Keratinocyte (primary cell): ENCODE results near the gene KLK3. TPM values are rescaled to one million over a fixed set of nuclear protein-coding genes. Genes with fewer than 3 reads are reported as not detected.

Experiments
- DNase-seq: peaks from one replicate; pipeline ENCODE4 v3.0.0-alpha.2; 2011; ENCODE audit warnings: low read depth, missing footprints, low spot score
- FAIRE-seq: peaks from 2 replicates; lab custom pipeline; 2011; peaks lifted over from hg19 to GRCh38; lab: Jason Lieb, UNC
- H2AFZ ChIP-seq: 2 replicates; pipeline ENCODE4 v1.6.0; 2012; ENCODE audit warnings: low read length, control low read depth, inconsistent platforms; ENCODE audit not compliant: control insufficient read depth
- H3K27ac ChIP-seq: 2 replicates; pipeline ENCODE4 v1.5.1; 2011; ENCODE audit warnings: low read length; ENCODE audit not compliant: control insufficient read depth, insufficient read depth
- H3K27me3 ChIP-seq: 3 replicates; pipeline ENCODE4 v1.6.0; 2011; ENCODE audit warnings: low read length; ENCODE audit not compliant: control insufficient read depth, insufficient read depth; ENCODE audit errors: extremely low read depth
- H3K36me3 ChIP-seq, 2 experiments: 2 replicates in 1 of 2; 3 replicates in 1 of 2; pipeline ENCODE4 v1.5.1; 2011; ENCODE audit warnings: low read length in 2 of 2, mild to moderate bottlenecking in 1 of 2; ENCODE audit not compliant: control insufficient read depth in 2 of 2, insufficient read depth in 2 of 2; ENCODE audit errors: extremely low read depth in 1 of 2
- H3K4me1 ChIP-seq: 3 replicates; pipeline ENCODE4 v1.5.1; 2011; ENCODE audit warnings: low read length; ENCODE audit not compliant: control insufficient read depth, insufficient read depth; ENCODE audit errors: extremely low read depth
- H3K4me2 ChIP-seq: 3 replicates; pipeline ENCODE4 v1.6.0; 2011; ENCODE audit warnings: low read depth, low read length; ENCODE audit not compliant: control insufficient read depth, insufficient read depth; ENCODE audit errors: extremely low read depth
- H3K4me3 ChIP-seq, 3 experiments: fragments of 200-600 bp in 1 of 3; sonication (generic) in 1 of 3; 2 replicates in 2 of 3; 3 replicates in 1 of 3; pipeline ENCODE4 v1.5.1; 2011 to 2016; ENCODE audit warnings: low read length in 3 of 3, mild to moderate bottlenecking in 3 of 3, control low read depth in 2 of 3, inconsistent platforms in 1 of 3, low read depth in 1 of 3, mixed read lengths in 1 of 3, mixed run types in 1 of 3, moderate library complexity in 1 of 3; ENCODE audit not compliant: control insufficient read depth in 2 of 3, insufficient read depth in 2 of 3; ENCODE audit errors: extremely low read depth in 1 of 3
- H3K79me2 ChIP-seq: 2 replicates; pipeline ENCODE4 v1.6.0; 2012; ENCODE audit warnings: low read length; ENCODE audit not compliant: control insufficient read depth, insufficient read depth
- H3K9ac ChIP-seq: 3 replicates; pipeline ENCODE4 v1.6.0; 2011; ENCODE audit warnings: low read length; ENCODE audit not compliant: control insufficient read depth, insufficient read depth; ENCODE audit errors: extremely low read depth
- H3K9me1 ChIP-seq: 3 replicates; pipeline ENCODE4 v1.6.0; 2011; ENCODE audit warnings: low read length; ENCODE audit not compliant: control insufficient read depth, insufficient read depth; ENCODE audit errors: extremely low read depth
- H3K9me3 ChIP-seq: 2 replicates; pipeline ENCODE4 v1.5.1; 2012; ENCODE audit warnings: low read depth, low read length; ENCODE audit not compliant: control insufficient read depth
- H4K20me1 ChIP-seq: 3 replicates; pipeline ENCODE4 v1.6.0; 2011; ENCODE audit warnings: low read length; ENCODE audit not compliant: control insufficient read depth, insufficient read depth; ENCODE audit errors: extremely low read depth
- EZH2 ChIP-seq: IDR thresholded peaks from one replicate; pipeline ENCODE4 v1.6.1; 2012; ENCODE audit warnings: inconsistent platforms, mild to moderate bottlenecking, low read length, moderate library complexity
- dilution Hi-C: fragments of 300-500 bp; cut with MboI; formaldehyde crosslinking; loops from one replicate; pipeline ENCODE4 v1.7.0; 2020; ENCODE audit warnings: low sequenced_read_pairs; ENCODE audit not compliant: extremely low pct_ligation_motif_present
- polyA plus RNA-seq, 5 experiments: library from polyadenylated mRNA; depleted of rRNA in 3 of 5; stranded (reverse) in 3 of 5; stranded (forward) in 1 of 5; unstranded in 1 of 5; fragments of >200 nt; gene quantifications; 1 replicate in 1 of 5; 2 replicates in 3 of 5; 3 replicates in 1 of 5; pipeline versions ENCODE4 v1.2.1 to v1.2.3, GENCODE V29; 2011 to 2012; ENCODE audit warnings: missing spikeins in 2 of 5, low read depth in 1 of 5, low replicate concordance in 1 of 5
- TF ChIP-seq, protein P1 (sequence below), 3 experiments: IDR thresholded peaks in 1 of 3; conservative IDR thresholded peaks in 1 of 3; optimal IDR thresholded peaks in 1 of 3; 2 replicates in 2 of 3; 3 replicates in 1 of 3; pipeline versions ENCODE3 to v1.5.1; 2011; ENCODE audit warnings: low read length in 3 of 3, mild to moderate bottlenecking in 3 of 3, moderate library complexity in 2 of 3, control low read depth in 1 of 3, inconsistent platforms in 1 of 3; ENCODE audit not compliant: insufficient read depth in 2 of 3; ENCODE audit errors: extremely low read depth in 1 of 3

KLK3 gene
- polyA plus RNA-seq, 1 donor (not counting 4 experiments of a cell fraction or from before 2014, with no cell fraction given): not detected

DNA sequence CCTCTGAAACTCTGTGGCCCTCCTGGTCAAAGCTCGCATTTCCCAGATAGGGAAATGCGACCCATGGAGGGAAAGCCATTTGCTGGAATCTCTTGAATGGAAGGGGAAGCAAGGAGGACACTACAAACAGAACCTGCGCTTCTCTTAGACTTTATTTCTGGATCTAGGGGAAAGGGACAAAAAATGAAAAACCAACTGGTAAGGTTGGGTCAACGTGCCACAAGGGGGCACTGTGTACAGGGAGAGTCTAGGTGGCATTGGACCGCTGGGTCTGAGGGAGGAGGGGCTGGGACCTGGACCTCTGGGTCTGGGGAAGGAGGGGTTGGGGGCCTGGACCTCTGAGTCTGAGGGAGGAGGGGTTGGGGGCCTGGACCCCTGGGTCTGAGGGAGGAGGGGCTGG is 51.5 kb downstream of the KLK3 start:
- Histone ChIP-seq H3K4me1 (no peaks in the 10 kb centered on the region), H3K4me2 (no peak overlapping the region), H3K27ac (no peak overlapping the region), H3K27me3 (peaks cover 36% of the 10 kb centered on the region), H2AFZ (no peak overlapping the region), H3K4me3 (no peak overlapping the region), H3K9me1 (no peaks in the 10 kb centered on the region), H3K36me3 (no peaks in the 10 kb centered on the region), H4K20me1 (no peaks in the 10 kb centered on the region), H3K9me3 (no peaks in the 10 kb centered on the region), H3K9ac (no peak overlapping the region), H3K79me2 (no peaks in the 10 kb centered on the region)
- FAIRE-seq (peak; percentile 69), DNase-seq (no peak)
- TF ChIP-seq, protein P1, sequence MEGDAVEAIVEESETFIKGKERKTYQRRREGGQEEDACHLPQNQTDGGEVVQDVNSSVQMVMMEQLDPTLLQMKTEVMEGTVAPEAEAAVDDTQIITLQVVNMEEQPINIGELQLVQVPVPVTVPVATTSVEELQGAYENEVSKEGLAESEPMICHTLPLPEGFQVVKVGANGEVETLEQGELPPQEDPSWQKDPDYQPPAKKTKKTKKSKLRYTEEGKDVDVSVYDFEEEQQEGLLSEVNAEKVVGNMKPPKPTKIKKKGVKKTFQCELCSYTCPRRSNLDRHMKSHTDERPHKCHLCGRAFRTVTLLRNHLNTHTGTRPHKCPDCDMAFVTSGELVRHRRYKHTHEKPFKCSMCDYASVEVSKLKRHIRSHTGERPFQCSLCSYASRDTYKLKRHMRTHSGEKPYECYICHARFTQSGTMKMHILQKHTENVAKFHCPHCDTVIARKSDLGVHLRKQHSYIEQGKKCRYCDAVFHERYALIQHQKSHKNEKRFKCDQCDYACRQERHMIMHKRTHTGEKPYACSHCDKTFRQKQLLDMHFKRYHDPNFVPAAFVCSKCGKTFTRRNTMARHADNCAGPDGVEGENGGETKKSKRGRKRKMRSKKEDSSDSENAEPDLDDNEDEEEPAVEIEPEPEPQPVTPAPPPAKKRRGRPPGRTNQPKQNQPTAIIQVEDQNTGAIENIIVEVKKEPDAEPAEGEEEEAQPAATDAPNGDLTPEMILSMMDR (optimal IDR thresholded peaks at IDR 0.05 in 1 of 3, IDR thresholded peaks at IDR 0.05 in 1 of 3, conservative IDR thresholded peaks at IDR 0.05 in 1 of 3; ENCODE audit: extremely low read depth in 1 of 3, insufficient read depth in 2 of 3, low read length in 3 of 3): peak; percentile 61 to 84 (median 69)
- no peak for TF ChIP-seq EZH2
- dilution Hi-C loops: no loop called here

DNA sequence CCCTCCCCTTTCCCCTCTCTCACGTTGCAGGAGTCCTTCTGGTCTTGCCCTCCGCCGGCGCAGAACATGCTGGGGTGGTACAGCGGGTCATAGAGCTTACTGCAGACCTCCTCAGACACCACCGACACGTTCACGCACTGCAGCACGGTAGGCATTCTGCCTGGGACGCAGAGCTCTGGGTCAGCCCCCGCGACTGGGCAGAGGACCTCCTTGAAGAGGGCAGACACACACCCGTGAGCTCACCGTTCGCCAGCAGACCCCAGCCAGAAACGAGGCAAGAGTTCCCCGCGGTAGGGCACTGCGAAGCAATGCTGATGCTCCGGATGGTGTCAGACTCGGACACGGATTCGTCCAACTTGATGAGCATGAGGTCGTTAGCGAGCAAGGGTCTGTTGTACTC is 53.6 kb downstream of the KLK3 start:
- H3K4me2 ChIP-seq: no peak overlapping the region
- TF ChIP-seq, protein P1 (optimal IDR thresholded peaks at IDR 0.05 in 1 of 3, IDR thresholded peaks at IDR 0.05 in 1 of 3, conservative IDR thresholded peaks at IDR 0.05 in 1 of 3; ENCODE audit: extremely low read depth in 1 of 3, insufficient read depth in 2 of 3, low read length in 3 of 3): no peak
- no peak for TF ChIP-seq EZH2

More for the DNA sequence above, 53.6 kb downstream of the KLK3 start:
- dilution Hi-C loops: no loop called here
- H3K4me1 ChIP-seq: no peaks in the 10 kb centered on the region
- H3K4me3 ChIP-seq: no peak overlapping the region
- DNase-seq (no peak), FAIRE-seq (no peak)
- H3K79me2 ChIP-seq: no peaks in the 10 kb centered on the region
- no peaks in the 10 kb centered on the region for H4K20me1 ChIP-seq
- H3K9me1 ChIP-seq: no peaks in the 10 kb centered on the region
- no peak overlapping the region for H2AFZ ChIP-seq
- H3K9me3 ChIP-seq: no peaks in the 10 kb centered on the region
- no peaks in the 10 kb centered on the region for H3K36me3 ChIP-seq
- H3K27ac ChIP-seq: no peak overlapping the region
- no peak overlapping the region for H3K9ac ChIP-seq
- H3K27me3 ChIP-seq: peaks cover 55% of the 10 kb centered on the region
